SHP77 treated with DMSO at 0.1 percent for 48 hours (cell line): ENCODE results near the gene NPR3.

ENCODE experiments used
- DNase-seq: peaks from one replicate; lab custom pipeline; 2025; lab: John Stamatoyannopoulos, UW

NPR3 gene

DNA sequence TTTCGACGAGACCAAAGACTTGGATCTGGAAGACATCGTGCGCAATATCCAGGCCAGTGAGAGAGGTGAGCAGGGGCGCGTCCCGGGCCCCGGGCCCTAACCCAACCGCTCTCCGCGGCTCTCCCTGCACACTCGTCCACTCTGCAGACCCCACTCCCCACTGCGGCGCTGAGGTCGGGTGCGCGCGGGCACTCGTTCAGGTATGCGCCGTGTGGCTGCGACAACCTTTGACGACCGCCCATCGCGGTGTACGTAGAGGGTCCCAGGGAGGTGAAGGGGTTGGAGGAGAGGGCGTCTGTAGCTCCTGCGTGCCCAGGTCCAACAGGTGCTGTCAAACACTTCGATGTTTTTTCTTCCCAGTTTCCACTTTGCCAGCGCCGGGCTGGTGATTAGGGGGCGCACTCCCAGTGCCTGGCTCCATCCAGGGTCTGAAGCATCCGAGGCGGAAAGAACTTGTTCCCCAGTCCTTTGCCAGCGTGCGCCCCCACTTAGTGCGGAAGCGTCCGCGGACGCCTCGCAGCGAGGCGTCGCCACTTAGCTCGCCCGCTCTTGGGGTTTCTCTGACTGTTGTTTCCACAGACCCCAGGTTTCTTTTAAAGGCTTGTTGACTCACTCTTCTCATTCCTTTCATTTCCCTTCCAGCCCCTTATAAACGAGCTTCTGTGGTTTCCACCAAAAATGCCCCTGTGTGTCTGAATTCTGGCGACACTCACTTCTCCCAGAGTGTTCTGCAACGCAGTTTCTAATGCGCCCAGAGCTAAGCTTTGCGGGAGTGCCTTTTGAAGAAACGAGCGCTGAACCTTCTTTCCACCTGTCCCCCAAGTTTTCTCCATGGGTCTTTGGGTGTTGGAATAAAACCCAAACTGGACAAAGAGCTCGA, 1.6 kb downstream of the NPR3 start:
- no peak for DNase-seq

DNA sequence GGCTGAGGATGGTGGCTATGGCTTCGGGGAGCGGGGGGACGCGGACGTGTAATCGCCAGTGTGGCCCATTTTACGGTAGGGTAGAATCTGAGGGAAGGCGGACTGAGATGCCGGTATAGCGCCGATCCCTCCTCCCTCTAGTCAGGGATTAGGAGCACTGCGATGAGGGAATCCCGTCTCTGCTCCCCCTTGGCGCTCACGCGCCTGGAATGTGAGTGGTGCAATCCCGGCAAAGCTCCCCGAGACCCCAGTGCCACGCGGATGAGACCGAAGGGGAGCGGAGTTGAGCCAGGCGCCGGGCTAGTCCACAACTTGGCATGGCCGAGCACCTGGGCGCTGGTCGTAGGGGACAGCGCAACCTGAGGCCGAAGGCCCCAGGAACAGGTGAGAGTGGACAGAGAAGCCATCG, 2.2 kb downstream of the NPR3 start:
- no peak for DNase-seq

- no peak for DNase-seq
Measured at GRCh38 chr5:32713770-32714381, 2.8 kb downstream of the NPR3 start.

GRCh38 chr5:32714836-32715235, 3.7 kb downstream of the NPR3 start:
- no peak for DNase-seq

- DNase-seq, result no peak
Measured at GRCh38 chr5:32720300-32720699, 9.2 kb downstream of the NPR3 start.

DNA sequence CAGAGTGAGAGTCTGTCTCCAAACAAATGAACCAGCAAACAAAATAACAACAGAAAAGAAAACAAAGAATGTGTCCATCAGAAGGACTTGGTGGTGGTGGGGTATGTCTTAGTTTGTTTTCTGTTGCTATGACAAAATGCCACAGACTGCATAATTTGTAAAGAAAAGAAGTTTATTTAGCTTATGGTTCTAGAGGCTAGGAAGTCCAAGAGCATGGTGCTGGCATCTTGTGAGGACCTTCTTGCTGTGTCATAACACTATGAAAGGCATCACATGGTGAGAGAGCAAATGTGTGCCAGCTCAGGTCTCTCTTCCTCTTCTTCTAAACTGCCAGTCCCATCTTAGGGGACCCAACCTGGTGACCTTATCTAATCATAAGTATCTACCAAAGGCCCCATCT, 10.5 kb downstream of the NPR3 start:
- no peak for DNase-seq

- DNase-seq, result no peak
Measured at GRCh38 chr5:32722957-32723356, 11.8 kb downstream of the NPR3 start.

DNA sequence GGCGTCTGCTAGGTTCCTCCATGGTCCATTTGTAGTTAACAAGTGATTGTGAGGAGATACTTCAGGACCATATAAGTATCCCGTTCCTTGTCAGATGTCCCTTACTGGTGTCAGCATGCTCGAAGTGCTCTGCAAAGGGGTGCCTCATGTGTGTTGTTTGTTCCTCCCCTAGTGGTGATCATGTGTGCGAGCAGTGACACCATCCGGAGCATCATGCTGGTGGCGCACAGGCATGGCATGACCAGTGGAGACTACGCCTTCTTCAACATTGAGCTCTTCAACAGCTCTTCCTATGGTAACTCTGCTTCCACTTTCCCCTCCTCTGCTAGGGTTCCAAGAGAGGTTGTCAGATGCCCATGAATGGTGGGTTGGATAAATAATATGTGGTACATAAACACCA, 13.4 kb downstream of the NPR3 start:
- no peak for DNase-seq

DNA sequence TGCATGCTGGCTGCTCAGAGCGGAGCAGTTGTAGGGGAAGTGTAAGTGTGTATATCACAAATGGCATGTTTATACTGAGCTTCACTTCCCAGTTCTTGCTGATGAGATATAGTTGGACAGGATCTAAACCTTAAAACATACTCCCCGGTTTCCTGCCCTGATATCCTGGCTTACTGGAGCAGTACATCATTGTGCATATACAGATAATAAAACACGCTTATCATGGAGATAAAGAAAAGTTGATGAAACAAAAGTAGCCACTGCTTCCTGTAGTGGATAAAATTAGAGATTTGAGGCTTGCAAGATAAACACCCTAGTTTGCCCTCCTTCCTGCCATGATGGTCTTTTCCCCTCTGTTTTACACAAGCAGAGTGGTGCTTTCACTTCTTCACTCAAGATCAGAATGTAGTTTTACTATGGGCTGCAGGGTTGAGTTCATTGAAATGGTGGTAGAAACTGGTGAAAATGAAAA, 15.0 kb downstream of the NPR3 start:
- DNase-seq, result no peak

DNA sequence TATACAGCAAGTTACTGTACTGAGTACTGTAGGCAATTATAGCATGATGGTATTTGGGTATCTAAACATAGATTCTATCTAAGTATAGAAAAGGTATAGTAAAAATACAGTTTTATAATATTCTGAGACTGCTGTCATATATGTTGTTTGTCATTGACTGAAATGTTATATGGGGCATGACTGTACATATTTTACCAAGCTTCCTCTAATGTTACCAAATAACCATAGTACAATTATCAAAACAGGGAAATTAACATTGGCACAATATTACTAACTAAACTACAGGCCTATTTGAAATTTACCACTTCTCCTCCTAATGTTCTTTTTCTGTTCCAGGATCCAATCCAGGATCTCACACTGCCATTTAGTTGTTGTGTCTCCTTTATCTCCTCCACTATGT, 18.5 kb downstream of the NPR3 start:
- no peak for DNase-seq

DNA sequence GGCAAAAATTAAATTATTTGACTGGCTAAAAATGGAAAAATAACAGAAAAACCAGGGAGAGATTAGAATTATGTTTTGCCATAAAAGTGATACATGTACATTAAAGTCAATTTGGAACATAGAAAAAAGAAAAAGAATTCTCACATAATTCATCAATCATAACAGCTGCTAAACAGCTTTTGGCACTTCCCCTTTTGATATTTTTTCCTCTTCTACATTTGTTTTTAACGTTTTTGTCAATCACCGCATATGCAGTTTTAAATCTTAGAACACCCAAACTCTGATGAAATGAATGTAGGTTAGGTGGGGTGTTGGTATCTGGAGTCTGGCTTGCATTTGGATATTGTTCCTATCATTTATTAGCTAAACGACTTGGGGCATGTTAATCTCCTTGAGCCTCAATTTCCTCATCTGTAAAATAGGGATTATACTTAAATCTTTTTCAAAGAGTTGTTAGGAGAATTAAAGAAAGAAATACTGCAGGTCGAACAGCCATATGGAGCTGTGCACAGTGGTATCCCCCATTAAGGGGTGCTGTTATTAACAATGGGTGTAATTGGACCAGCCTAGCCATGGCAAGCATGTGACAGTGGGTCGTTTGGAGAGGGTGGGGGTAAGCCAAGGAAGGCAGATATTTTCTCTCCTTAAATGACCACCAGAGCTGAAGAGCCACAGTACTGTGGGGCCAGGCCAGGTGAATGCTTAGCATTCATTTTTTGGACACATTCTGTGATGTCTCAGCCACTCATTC, 22.6 kb downstream of the NPR3 start:
- DNase-seq, result no peak

GRCh38 chr5:32734827-32735378, 23.8 kb downstream of the NPR3 start:
- DNase-seq, result no peak

GRCh38 chr5:32735512-32735911, 24.4 kb downstream of the NPR3 start:
- DNase-seq, result no peak

DNA sequence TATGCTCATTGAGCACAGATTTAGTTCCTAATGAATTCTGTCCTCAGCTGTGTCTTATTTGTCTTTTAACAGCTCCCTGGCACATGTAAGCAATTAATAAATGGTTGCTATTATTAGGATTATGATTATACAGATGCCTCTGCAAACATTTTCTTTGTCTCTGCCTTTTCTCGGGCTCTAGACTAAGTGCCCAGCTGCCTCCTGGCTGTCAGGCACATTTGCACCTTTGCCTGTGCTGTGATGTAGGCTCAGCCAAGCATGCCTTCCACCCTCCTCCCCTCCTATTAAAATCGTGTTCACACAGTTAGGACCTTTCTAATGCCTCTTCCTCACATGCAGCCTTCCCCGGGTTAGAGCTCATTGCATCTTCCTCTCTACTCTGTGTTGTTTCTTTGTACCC, 25.7 kb downstream of the NPR3 start:
- DNase-seq, result no peak

DNA sequence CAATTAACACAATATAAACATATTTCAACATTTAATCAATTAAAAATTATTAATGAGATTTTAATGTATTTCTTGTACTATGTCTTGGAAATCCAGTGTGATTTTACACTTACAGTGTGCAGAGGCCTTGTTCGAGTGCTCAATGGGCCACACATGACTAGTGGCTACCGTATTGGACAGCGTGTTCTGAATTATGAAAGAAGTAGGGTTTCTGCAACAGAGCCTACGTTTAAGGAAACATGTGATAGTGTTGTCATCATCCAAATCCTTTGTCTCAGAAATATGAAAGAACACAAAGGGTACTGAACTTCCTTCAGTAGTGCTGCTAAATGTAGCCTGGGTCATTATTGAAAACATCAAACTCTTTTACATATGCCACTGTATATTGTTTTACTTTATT, 29.5 kb downstream of the NPR3 start:
- no peak for DNase-seq

DNA sequence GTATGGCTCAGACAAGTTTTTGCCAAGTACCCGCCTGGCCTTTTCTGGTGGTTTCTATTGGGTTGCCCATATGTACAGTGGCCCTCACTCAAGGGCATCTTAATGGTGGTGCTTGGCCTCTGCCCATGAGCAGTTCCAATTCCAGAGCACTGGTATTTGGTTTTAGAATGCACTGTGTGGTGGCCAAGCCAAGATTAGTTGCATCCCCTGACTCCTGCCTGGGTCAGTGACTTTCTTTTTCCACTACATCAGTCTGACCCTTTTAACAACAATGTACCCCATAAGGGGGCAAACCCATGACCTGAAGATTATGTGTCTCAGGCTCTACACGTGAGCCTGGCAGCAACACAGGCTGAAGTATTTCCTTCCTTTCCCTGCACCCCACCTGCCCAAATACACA, 34.2 kb downstream of the NPR3 start:
- no peak for DNase-seq

DNA sequence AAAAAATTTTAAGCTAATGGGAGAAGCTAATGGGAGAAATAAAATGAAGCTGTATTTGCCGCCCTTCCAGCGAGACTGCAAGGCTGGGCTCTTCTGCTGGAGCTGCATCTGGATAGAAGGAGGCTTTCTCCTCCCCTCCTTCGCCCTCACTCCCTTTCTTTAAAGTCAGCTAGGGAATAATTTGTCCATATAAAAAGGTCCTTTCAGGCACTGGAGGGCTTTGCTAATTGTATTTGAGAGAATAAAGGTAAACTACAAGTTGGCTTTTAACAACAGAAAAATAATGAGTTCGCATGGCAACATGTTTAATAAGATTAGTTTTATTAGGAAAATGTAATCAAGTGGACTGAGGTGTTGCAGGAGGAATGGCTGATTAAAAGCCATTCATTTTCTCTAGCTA, 41.3 kb downstream of the NPR3 start:
- DNase-seq, result no peak

DNA sequence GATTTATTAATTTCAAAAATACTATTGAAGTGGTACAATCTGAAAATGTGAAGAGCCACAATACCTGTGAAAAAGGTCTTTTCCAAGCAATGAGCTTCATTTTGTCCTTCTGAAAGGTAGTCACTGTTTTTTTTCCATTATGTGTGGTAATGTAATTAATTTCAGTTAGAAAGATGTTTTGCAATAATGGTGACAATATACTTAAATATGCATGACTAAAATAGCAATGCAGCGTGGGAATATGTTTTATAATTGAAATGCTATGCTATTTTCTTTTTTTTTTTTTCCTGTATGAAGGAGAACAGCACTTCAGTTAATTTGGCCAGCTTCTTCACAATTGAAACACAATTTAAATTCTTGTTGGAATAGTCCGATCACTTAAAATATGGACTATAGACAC, 41.9 kb downstream of the NPR3 start:
- no peak for DNase-seq

DNA sequence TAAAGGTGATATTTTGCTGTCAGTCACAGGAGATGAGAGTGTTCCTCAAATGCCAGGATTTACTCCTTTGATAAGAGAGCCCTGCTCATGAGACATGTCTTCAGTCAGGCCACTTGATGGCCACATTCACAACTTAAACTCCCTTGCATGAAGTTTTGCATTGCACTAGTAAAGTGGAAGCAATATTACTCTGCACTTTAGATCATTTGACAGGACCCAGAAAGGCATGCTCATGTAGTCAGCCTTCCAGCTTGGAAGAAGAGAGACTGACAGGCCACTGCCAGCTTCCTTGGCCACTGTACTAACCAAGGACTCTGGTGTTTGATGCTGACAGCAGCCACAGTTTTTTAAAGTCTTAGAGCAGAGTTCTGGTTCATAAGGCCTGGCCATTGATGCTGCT, 42.6 kb downstream of the NPR3 start:
- DNase-seq, result no peak

DNA sequence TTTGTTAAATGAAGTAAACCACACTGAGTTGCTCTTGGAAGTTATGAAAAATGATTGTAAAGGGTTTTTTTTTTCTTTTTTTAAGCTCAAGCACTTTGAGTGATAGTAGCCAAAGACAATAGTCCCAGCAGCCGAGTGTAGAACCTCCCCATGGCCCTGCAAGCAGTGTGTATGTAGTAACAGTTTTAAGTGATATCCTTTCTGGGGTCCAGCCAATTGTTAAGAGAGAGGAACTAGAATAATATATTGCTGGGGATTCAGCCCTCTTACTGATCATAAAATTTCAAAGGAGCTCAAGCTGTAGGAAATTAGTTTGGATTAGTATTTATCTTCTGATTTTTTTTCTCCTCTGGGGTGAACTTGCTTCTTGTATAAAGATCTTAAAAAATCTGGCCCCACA, 43.2 kb downstream of the NPR3 start:
- DNase-seq, result no peak

DNA sequence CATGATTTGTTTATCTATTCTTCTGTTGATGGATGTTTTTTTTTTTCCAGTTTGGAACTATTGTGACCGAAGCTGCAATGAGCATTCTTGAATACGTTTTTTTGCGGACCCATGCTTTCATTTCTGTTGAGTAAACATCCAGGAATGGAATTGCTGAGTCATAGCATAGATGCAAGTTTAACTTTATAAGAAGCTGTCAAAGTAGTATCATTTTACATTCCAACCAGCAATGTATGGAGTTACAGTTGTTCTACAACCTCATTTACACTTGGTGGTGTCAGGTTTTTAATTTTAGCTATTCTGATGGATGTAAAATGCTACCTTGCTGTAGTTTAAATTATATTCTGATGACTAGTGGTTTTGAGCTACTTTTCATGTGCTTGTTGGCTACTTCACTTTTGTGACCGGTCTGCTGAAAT, 49.0 kb downstream of the NPR3 start:
- peak; percentile 29 for DNase-seq

GRCh38 chr5:32765266-32765665, 54.1 kb downstream of the NPR3 start:
- no peak for DNase-seq
